ENCODE results near the gene MARCHF7. TPM values are rescaled to one million over a fixed set of nuclear protein-coding genes. Genes with fewer than 3 reads are reported as not detected.
"Not testable (repeated sequence)": the region's sequence is repeated elsewhere in the genome, so short reads cannot be mapped to it uniquely, and the experiment has no call there.

MARCHF7 gene
- total RNA-seq, 6 experiments from 2014 or later = 73.8 to 91.5 (median 84.7) TPM

- Mint-ChIP-seq H3K27ac (peak overlapping the region; percentile 100), H3K4me3 (peak overlapping the region; percentile 100), H3K9me3 (peaks cover 4% of the 10 kb centered on the region; the same call in 1 of the 2 replicates), H3K4me1 (ENCODE audit: low read depth) (peaks cover 61% of the 10 kb centered on the region), H3K36me3 (ENCODE audit: low read depth) (peaks cover 52% of the 10 kb centered on the region), H3K27me3 (ENCODE audit: insufficient read depth) (peaks cover 3% of the 10 kb centered on the region)
- peak; percentile 61 for DNase-seq
- peak; percentile 17; the same call in 1 of the 2 replicates for TF ChIP-seq CTCF (IDR thresholded peaks at IDR 0.05)
Measured at GRCh38 chr2:159713631-159714246, 1.4 kb downstream of the MARCHF7 start.

- H3K27me3 Mint-ChIP-seq (ENCODE audit: insufficient read depth) = peaks cover 3% of the 10 kb centered on the region
- peak overlapping the region; percentile 100 for H3K27ac Mint-ChIP-seq
- H3K36me3 Mint-ChIP-seq (ENCODE audit: low read depth) = peaks cover 59% of the 10 kb centered on the region
- peaks cover 4% of the 10 kb centered on the region; the same call in 1 of the 2 replicates for H3K9me3 Mint-ChIP-seq
- peak; percentile 70 for DNase-seq
- H3K4me3 Mint-ChIP-seq = peak overlapping the region; percentile 100
- H3K4me1 Mint-ChIP-seq (ENCODE audit: low read depth) = peaks cover 64% of the 10 kb centered on the region
- no peak for TF ChIP-seq CTCF (IDR thresholded peaks at IDR 0.05)
Measured at GRCh38 chr2:159714247-159714930, 2.1 kb downstream of the MARCHF7 start.

- peak overlapping the region; percentile 55 for H3K4me3 Mint-ChIP-seq
- H3K27me3 Mint-ChIP-seq (ENCODE audit: insufficient read depth) = peaks cover 3% of the 10 kb centered on the region
- no peak for TF ChIP-seq CTCF (IDR thresholded peaks at IDR 0.05)
- H3K27ac Mint-ChIP-seq = peak overlapping the region; percentile 51; the same call in 1 of the 2 replicates
- peaks cover 66% of the 10 kb centered on the region for H3K4me1 Mint-ChIP-seq (ENCODE audit: low read depth)
- no peak for DNase-seq
- H3K36me3 Mint-ChIP-seq (ENCODE audit: low read depth) = peaks cover 66% of the 10 kb centered on the region
- peaks cover 4% of the 10 kb centered on the region; the same call in 1 of the 2 replicates for H3K9me3 Mint-ChIP-seq
Measured at GRCh38 chr2:159715451-159715850, 3.1 kb downstream of the MARCHF7 start.

- H3K36me3 Mint-ChIP-seq (ENCODE audit: low read depth) = peaks cover 68% of the 10 kb centered on the region
- not testable (repeated sequence) for H3K27me3 Mint-ChIP-seq (ENCODE audit: insufficient read depth); DNase-seq; H3K4me3 Mint-ChIP-seq; H3K9me3 Mint-ChIP-seq
- H3K4me1 Mint-ChIP-seq (ENCODE audit: low read depth) = peaks cover 59% of the 10 kb centered on the region
- peak overlapping the region; percentile 51; the same call in 1 of the 2 replicates for H3K27ac Mint-ChIP-seq
Measured at GRCh38 chr2:159716409-159716808, 4.1 kb downstream of the MARCHF7 start.

GRCh38 chr2:159716857-159717256 is 4.6 kb downstream of the MARCHF7 start:
- peaks cover 72% of the 10 kb centered on the region for H3K36me3 Mint-ChIP-seq (ENCODE audit: low read depth)
- TF ChIP-seq CTCF (IDR thresholded peaks at IDR 0.05) = no peak
- 0 out of 2 replicates have a peak overlapping the region, but pooled peaks have one; percentile 21 for H3K27ac Mint-ChIP-seq
- H3K9me3 Mint-ChIP-seq = peaks cover 4% of the 10 kb centered on the region; the same call in 1 of the 2 replicates
- H3K4me1 Mint-ChIP-seq (ENCODE audit: low read depth) = peaks cover 59% of the 10 kb centered on the region
- H3K4me3 Mint-ChIP-seq = no peak overlapping the region
- H3K27me3 Mint-ChIP-seq (ENCODE audit: insufficient read depth) = peaks cover 3% of the 10 kb centered on the region
- no peak for DNase-seq

GRCh38 chr2:159720676-159721075 is 8.4 kb downstream of the MARCHF7 start:
- H3K27me3 Mint-ChIP-seq (ENCODE audit: insufficient read depth) = no peaks in the 10 kb centered on the region; the same call in 1 of the 2 replicates
- no peak for TF ChIP-seq CTCF (IDR thresholded peaks at IDR 0.05)
- H3K4me3 Mint-ChIP-seq = no peak overlapping the region
- no peaks in the 10 kb centered on the region for H3K9me3 Mint-ChIP-seq
- peaks cover 80% of the 10 kb centered on the region for H3K36me3 Mint-ChIP-seq (ENCODE audit: low read depth)
- H3K27ac Mint-ChIP-seq = no peak overlapping the region
- no peak for DNase-seq
- peaks cover 65% of the 10 kb centered on the region for H3K4me1 Mint-ChIP-seq (ENCODE audit: low read depth)

Measured in HFFc6 (cell line).